GM12878 (cell line): ENCODE measurements around the gene CCNL2. TPM values are rescaled to one million over a fixed set of nuclear protein-coding genes. Genes with fewer than 3 reads are reported as not detected.
"Not testable (repeated sequence)": the region's sequence is repeated elsewhere in the genome, so short reads cannot be mapped to it uniquely, and the experiment has no call there.

Experiments
- ATAC-seq: fragments of 200-7000 bp; cut with Tn5 transposase; 3 replicates; pipeline ENCODE4 v1.9.1; 2020; ENCODE audit warnings: mild to moderate bottlenecking, moderate library complexity
- BruUV-seq: library from RNA; stranded (reverse); fragments of 400-500 nt; replicated peaks from 2 replicates; lab custom pipeline; 2021; lab: Mats Ljungman, UMichigan
- CTCF ChIA-PET: fragments of 300-600 bp; sonication (Branson Sonifier 250); formaldehyde crosslinking; extraction: SDS; loops from one replicate; lab custom pipeline; 2021; ENCODE audit warnings: inconsistent platforms; lab: Yijun Ruan, JAX
- POLR2A ChIA-PET: fragments of 350-600 bp; formaldehyde crosslinking; extraction: SDS; loops from one replicate; lab custom pipeline; 2021; ENCODE audit warnings: inconsistent platforms; lab: Charles Lee
- RAD21 ChIA-PET: fragments of 300-600 bp; sonication (Branson Sonifier 250); formaldehyde crosslinking; loops from one replicate; lab custom pipeline; 2023; ENCODE audit warnings: antibody characterized with exemption; ENCODE audit not compliant: unreplicated experiment; lab: Charles Lee
- SMC1A ChIA-PET: fragments of 300-600 bp; sonication (Branson Sonifier 250); formaldehyde crosslinking; loops from one replicate; lab custom pipeline; 2023; ENCODE audit not compliant: unreplicated experiment, uncharacterized antibody; lab: Charles Lee
- DNase-seq: peaks from one replicate; pipeline ENCODE4 v3.0.0-alpha.2; 2011; ENCODE audit warnings: low read depth, low spot score
- FAIRE-seq: peaks from 3 replicates; lab custom pipeline; 2011; peaks lifted over from hg19 to GRCh38; lab: Jason Lieb, UNC
- H2AFZ ChIP-seq: 2 replicates; pipeline ENCODE4 v1.6.0; 2011; ENCODE audit warnings: low read depth, low read length, control low read depth; ENCODE audit not compliant: control insufficient read depth
- H3K27ac ChIP-seq: 2 replicates; pipeline ENCODE4 v1.5.1; 2011; ENCODE audit warnings: control low read depth; ENCODE audit not compliant: control insufficient read depth, insufficient read depth
- H3K27me3 ChIP-seq, 2 experiments: replicated peaks in 1 of 2; 2 replicates each; pipeline versions ENCODE4 v1.6.0 to v1.6.1; 2011; ENCODE audit warnings: low read length in 1 of 2; ENCODE audit not compliant: control insufficient read depth in 2 of 2, insufficient read depth in 2 of 2
- H3K36me3 ChIP-seq, 2 experiments: 2 replicates each; pipeline ENCODE4 v1.5.1; 2011; ENCODE audit warnings: low read length in 1 of 2; ENCODE audit not compliant: control insufficient read depth in 2 of 2, insufficient read depth in 2 of 2
- H3K4me1 ChIP-seq: 2 replicates; pipeline ENCODE4 v1.6.1; 2011; ENCODE audit warnings: mild to moderate bottlenecking, low read length, moderate library complexity, mixed read lengths; ENCODE audit not compliant: control insufficient read depth, insufficient read depth
- H3K4me2 ChIP-seq: 2 replicates; pipeline ENCODE4 v1.6.0; 2011; ENCODE audit warnings: control low read depth; ENCODE audit not compliant: control insufficient read depth, insufficient read depth
- H3K4me3 ChIP-seq: fragments of 200-600 bp; sonication (generic); 2 replicates; pipeline ENCODE4 v1.5.1; 2016
- H3K79me2 ChIP-seq: 2 replicates; pipeline ENCODE4 v1.6.0; 2011; ENCODE audit warnings: low read length; ENCODE audit not compliant: control insufficient read depth, insufficient read depth
- H3K9ac ChIP-seq: 2 replicates; pipeline ENCODE4 v1.8.0; 2011; ENCODE audit warnings: low read length, control low read depth, mixed read lengths; ENCODE audit not compliant: control insufficient read depth, insufficient read depth
- H3K9me3 ChIP-seq: replicated peaks from 3 replicates; pipeline ENCODE4 v1.5.1; 2011; ENCODE audit warnings: mild to moderate bottlenecking, low read length; ENCODE audit not compliant: control insufficient read depth, insufficient read depth
- H4K20me1 ChIP-seq: 2 replicates; pipeline ENCODE4 v1.6.0; 2011; ENCODE audit not compliant: control insufficient read depth, insufficient read depth
- NRF1 ChIP-seq: conservative IDR thresholded peaks from 2 replicates; pipeline ENCODE4 v1.6.1; 2011; ENCODE audit warnings: mild to moderate bottlenecking, low read depth, low read length, improper control_type of control experiment
- POLR2A ChIP-seq: IDR thresholded peaks from 2 replicates; pipeline ENCODE4 v1.6.1; 2011; ENCODE audit warnings: low read depth, mild to moderate bottlenecking, low read length
- WGBS: methylation state at CpG from one replicate; pipeline ENCODE4 v1.1.6; 2016; ENCODE audit warnings: low lambda C conversion rate; ENCODE audit not compliant: insufficient replicate concordance, insufficient coverage; ENCODE audit errors: missing lambda C conversion rate; 5-methylcytosine and 5-hydroxymethylcytosine counted together
- in situ Hi-C: fragments of 300-500 bp; cut with MboI; formaldehyde crosslinking; loops from 9 replicates; pipeline ENCODE4 v1.14.3; 2018; ENCODE audit warnings: mixed read lengths
- intact Hi-C: fragments of 100-400 bp; cut with micrococcal nuclease; formaldehyde crosslinking; loops from one replicate; pipeline ENCODE4 v1.14.2; 2022; ENCODE audit not compliant: unreplicated experiment
- polyA plus RNA-seq, 11 experiments: library from polyadenylated mRNA; depleted of rRNA in 4 of 11; unstranded in 6 of 11; stranded (reverse) in 5 of 11; fragments of >200 nt; fragmentation: Nextera tagmentation in 4 of 11; fragmentation: Illumina TruSeq in 1 of 11; extraction: Ambion mirVana in 4 of 11; extraction: Trizol in 1 of 11; gene quantifications; 1 replicate in 1 of 11; 2 replicates in 10 of 11; pipeline versions ENCODE4 v1.2.1 to v1.2.3, GENCODE V29; 2011 to 2016; ENCODE audit warnings: inconsistent platforms in 2 of 11, missing spikeins in 2 of 11, low read depth in 1 of 11
- total RNA-seq, 4 experiments: library from RNA; depleted of rRNA in 3 of 4; stranded (reverse); fragments of >200 nt in 3 of 4; fragmentation: Illumina TruSeq in 1 of 4; extraction: Trizol in 1 of 4; gene quantifications; 2 replicates each; pipeline versions ENCODE4 v1.2.1 to v1.2.3, GENCODE V29; 2013 to 2021

The CCNL2 gene
- total and polyA plus RNA-seq, 10 of the 15 experiments (the other 5 are each of a cell fraction or from before 2014, with no cell fraction given) = 2.1 to 143 (median 101) TPM

DNA sequence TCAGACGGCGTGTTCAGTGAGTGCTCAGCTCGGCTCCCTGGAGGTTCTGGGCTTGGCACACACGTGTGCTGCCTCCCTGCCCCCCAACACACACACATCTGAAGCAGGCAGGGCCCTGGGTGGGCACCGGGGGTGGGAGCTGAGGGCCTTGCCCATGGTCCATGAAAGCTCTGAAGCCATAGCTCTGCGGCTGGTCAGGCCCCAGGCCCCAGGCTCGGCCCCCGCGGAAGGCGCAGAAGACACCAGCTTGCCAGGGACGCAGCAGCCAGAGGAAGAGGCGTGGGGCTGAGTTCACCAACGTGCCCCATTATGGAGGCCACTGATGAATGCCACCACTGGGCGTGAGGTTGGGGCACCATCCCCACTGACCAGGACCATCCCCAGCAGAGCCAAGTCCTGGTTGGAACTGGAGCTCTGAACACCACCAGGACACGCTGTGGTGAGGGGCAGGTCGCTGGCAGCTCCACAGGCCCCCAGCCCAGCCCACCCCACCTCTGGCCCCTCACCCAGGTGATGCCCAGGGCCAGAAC is 28.3 kb downstream of the CCNL2 start:
- Histone ChIP-seq H3K4me3 (no peak overlapping the region), H3K36me3 (peaks cover 0 to 3% of the 10 kb centered on the region in 2 experiments; a peak in 2 of 4 replicates), H3K4me1 (peaks cover 21% of the 10 kb centered on the region), H3K9ac (no peak overlapping the region), H3K27ac (no peak overlapping the region), H3K79me2 (peaks cover 25% of the 10 kb centered on the region), H3K4me2 (no peak overlapping the region), H3K27me3 (no peaks in the 10 kb centered on the region), H2AFZ (no peak overlapping the region), H3K9me3 (peaks cover 3% of the 10 kb centered on the region; the same call in 1 of the 3 replicates), H4K20me1 (no peaks in the 10 kb centered on the region)
- FAIRE-seq (no peak), ATAC-seq (no peak), DNase-seq (no peak)
- CTCF ChIA-PET = interaction anchor here (0.6 to 2.8 kb wide), 14 partner anchors 12 to 386 kb away, joined by 3 to 15 read pairs (median 6); partner anchors contain the start of genes AGRN, CCNL2, DVL1 and MRPL20
- POLR2A ChIA-PET = interaction anchor here (1.1 kb wide), 1 partner anchor 67 kb away, joined by 3 read pairs; no protein-coding TSS in a partner anchor
- intact Hi-C loops = loop anchor here (10.0 kb wide), 1 partner anchor 134 kb away; no protein-coding TSS in a partner anchor
- in situ Hi-C loops = no loop called here
- SMC1A ChIA-PET = interaction anchor here (1.2 to 1.8 kb wide), 4 partner anchors 47 to 386 kb away, joined by 3 to 5 read pairs (median 3); no protein-coding TSS in a partner anchor
- RAD21 ChIA-PET = no interaction called here
- peak; percentile 31; the same call in 1 of the 2 replicates for TF ChIP-seq POLR2A
- no peak for TF ChIP-seq NRF1
- 85% methylated on average over 13 of the region's 16 CpGs for WGBS
- BruUV-seq = no TSS peak

DNA sequence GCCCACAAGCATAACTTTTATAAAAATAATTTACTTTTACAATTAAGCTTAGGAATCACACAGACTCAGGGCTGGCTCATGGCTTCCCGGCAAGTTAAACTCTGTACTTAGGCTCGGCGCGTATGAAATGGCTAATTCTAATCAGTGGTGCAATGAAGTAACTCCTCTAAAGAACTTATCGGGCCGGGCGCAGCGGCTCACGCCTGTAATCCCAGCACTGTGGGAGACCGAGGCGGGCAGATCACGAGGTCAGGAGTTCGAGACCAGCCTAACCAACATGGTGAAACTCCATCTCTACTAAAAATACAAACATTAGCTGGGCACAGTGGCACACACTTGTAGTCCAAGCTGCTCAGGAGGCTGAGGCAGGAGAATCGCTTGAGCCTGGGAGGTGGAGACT is 29.0 kb downstream of the CCNL2 start:
- FAIRE-seq, DNase-seq, ATAC-seq, H3K27me3 ChIP-seq, BruUV-seq, H3K9ac ChIP-seq, H3K9me3 ChIP-seq, H3K27ac ChIP-seq, H2AFZ ChIP-seq, SMC1A ChIA-PET, H3K4me3 ChIP-seq, POLR2A ChIA-PET, in situ Hi-C loops, H3K4me2 ChIP-seq, H4K20me1 ChIP-seq, H3K36me3 ChIP-seq: not testable (repeated sequence)
- intact Hi-C loops = loop anchor here (10.0 kb wide), 1 partner anchor 135 kb away; no protein-coding TSS in a partner anchor
- CTCF ChIA-PET = interaction anchor here (0.9 to 1.9 kb wide), 4 partner anchors 11 to 135 kb away, joined by 3 to 8 read pairs (median 4); partner anchors contain the start of genes CCNL2 and MXRA8
- H3K4me1 ChIP-seq = peaks cover 21% of the 10 kb centered on the region
- H3K79me2 ChIP-seq = peaks cover 24% of the 10 kb centered on the region
- 95% methylated on average over 14 of the region's 14 CpGs for WGBS
- RAD21 ChIA-PET = interaction anchor here (0.6 kb wide), 1 partner anchor 36 kb away, joined by 4 read pairs; no protein-coding TSS in a partner anchor
